ENCODE data around the gene PRDM15.

- TF ChIP-seq CTCF (conservative IDR thresholded peaks at IDR 0.05; ENCODE audit: low read length) (no peak), EZH2phosphoT487 (IDR thresholded peaks at IDR 0.05; ENCODE audit: borderline replicate concordance, low read depth, low read length) (no peak)
Measured at GRCh38 chr21:41776778-41777177, 102.4 kb downstream of the PRDM15 start.
